AG09309 (cell line): ENCODE results near the gene CMTM7.
A peak's percentile ranks its signal among the peaks of the same experiment; 100 is the strongest.
"Not testable (repeated sequence)": the region's sequence is repeated elsewhere in the genome, so short reads cannot be mapped to it uniquely, and the experiment has no call there.

Experiments
- DNase-seq: peaks from one replicate; pipeline ENCODE4 v3.0.0-alpha.2; 2010; ENCODE audit warnings: low read depth
- H3K4me3 ChIP-seq: 2 replicates; pipeline ENCODE4 v1.5.1; 2011; ENCODE audit warnings: mild to moderate bottlenecking, low read depth, low read length, moderate library complexity; ENCODE audit not compliant: control insufficient read depth
- TF ChIP-seq, protein P1 (sequence below): IDR thresholded peaks from 2 replicates; pipeline ENCODE4 v1.5.1; 2011; ENCODE audit warnings: mild to moderate bottlenecking, low read depth, low read length, inconsistent platforms; ENCODE audit not compliant: insufficient read depth, control insufficient read depth; ENCODE audit errors: missing control alignments

CMTM7 gene

GRCh38 chr3:32467333-32468070 is 75.8 kb downstream of the CMTM7 start:
- DNase-seq: no peak
- H3K4me3 ChIP-seq: no peak overlapping the region
- TF ChIP-seq, protein P1, sequence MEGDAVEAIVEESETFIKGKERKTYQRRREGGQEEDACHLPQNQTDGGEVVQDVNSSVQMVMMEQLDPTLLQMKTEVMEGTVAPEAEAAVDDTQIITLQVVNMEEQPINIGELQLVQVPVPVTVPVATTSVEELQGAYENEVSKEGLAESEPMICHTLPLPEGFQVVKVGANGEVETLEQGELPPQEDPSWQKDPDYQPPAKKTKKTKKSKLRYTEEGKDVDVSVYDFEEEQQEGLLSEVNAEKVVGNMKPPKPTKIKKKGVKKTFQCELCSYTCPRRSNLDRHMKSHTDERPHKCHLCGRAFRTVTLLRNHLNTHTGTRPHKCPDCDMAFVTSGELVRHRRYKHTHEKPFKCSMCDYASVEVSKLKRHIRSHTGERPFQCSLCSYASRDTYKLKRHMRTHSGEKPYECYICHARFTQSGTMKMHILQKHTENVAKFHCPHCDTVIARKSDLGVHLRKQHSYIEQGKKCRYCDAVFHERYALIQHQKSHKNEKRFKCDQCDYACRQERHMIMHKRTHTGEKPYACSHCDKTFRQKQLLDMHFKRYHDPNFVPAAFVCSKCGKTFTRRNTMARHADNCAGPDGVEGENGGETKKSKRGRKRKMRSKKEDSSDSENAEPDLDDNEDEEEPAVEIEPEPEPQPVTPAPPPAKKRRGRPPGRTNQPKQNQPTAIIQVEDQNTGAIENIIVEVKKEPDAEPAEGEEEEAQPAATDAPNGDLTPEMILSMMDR: peak; percentile 81

- DNase-seq: no peak
- H3K4me3 ChIP-seq: no peak overlapping the region
- TF ChIP-seq, protein P1: no peak
Observed at GRCh38 chr3:32469151-32469874, 77.7 kb downstream of the CMTM7 start.

GRCh38 chr3:32470362-32470761 is 78.7 kb downstream of the CMTM7 start:
- no peak overlapping the region for H3K4me3 ChIP-seq
- TF ChIP-seq, protein P1: no peak
- no peak for DNase-seq

DNA sequence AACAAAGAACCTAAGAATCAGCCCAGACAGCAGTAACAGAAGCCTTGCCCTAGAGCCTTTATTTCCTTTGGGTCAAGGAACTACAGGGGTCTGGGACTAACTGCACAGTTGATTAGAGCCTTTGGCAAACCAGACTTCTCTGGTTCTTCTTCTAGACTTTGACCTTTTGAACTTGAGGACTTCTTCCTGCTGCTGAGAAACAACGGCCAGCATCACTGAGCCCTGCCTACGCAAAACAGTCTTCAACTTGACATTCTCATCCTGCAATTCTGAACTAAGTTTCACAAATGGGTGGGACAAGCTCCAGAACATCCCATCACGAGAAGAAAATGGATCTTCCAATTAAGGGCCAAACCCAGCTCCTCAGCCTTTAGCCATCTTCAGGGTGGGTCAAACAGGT is 79.6 kb downstream of the CMTM7 start:
- H3K4me3 ChIP-seq: no peak overlapping the region
- no peak for DNase-seq
- TF ChIP-seq, protein P1: no peak

GRCh38 chr3:32472151-32472550 is 80.5 kb downstream of the CMTM7 start:
- not testable (repeated sequence) for DNase-seq, H3K4me3 ChIP-seq

DNA sequence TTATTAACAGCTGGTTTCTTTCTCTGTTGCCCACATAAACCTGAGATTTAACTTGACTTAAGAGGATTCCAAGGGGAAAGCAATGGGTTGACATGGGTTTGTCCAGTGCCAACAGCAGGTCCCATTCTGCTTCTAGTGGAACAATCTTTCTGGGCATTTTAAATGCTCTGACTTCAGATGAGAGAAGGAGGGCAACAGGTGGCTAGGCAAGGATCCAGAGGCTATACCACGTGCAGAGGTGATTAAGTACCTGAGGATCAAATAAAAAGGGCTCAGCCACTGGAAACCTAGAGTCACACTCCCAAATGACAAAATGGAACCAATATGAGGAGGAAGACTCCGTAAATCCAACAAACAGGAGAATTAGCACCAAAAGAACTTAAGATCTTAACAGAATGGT is 82.5 kb downstream of the CMTM7 start:
- no peak overlapping the region for H3K4me3 ChIP-seq
- DNase-seq: no peak
- TF ChIP-seq, protein P1: no peak

DNA sequence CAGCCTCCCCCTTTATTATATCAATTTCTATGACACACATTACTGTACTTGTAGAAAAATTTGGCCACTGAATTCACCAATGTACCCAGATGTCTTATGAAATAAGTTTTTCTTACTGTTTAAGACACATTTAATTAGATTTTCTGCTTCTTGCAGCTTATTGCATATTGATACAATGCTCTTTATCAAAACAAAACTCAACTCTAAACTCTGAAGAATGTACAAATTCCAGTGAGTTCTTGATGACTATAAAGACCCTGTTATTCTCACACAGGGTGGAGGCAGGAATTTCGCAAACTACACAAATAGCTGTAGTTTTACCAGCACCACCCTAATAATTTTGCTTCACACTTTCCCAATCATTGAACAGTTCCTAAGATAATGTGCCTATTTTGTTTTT is 89.0 kb downstream of the CMTM7 start:
- TF ChIP-seq, protein P1: no peak
- DNase-seq: no peak
- no peak overlapping the region for H3K4me3 ChIP-seq
